OCI-LY1 (cell line): ENCODE results near the gene KLHDC4.

Source experiments
- H2AFZ ChIP-seq: fragments of 200-600 bp; sonication (generic), shearing (Covaris generic); 2 replicates; pipeline ENCODE4 v1.6.0; 2014; ENCODE audit warnings: antibody characterized with exemption, mild to moderate bottlenecking, low read length
- H3F3A ChIP-seq: fragments of 200-600 bp; sonication (generic), shearing (Covaris generic); 2 replicates; pipeline ENCODE4 v1.6.0; 2014; ENCODE audit warnings: mild to moderate bottlenecking, antibody characterized with exemption, low read length, moderate library complexity; ENCODE audit not compliant: insufficient read depth
- H3K27ac ChIP-seq: fragments of 200-600 bp; sonication (generic); 2 replicates; pipeline ENCODE4 v1.5.1; 2014; ENCODE audit warnings: low read length, mixed run types, mild to moderate bottlenecking, low read depth; ENCODE audit not compliant: poor library complexity, severe bottlenecking
- H3K27me3 ChIP-seq: fragments of 200-600 bp; sonication (generic); 2 replicates; pipeline ENCODE4 v1.6.0; 2014; ENCODE audit warnings: antibody characterized with exemption, mild to moderate bottlenecking, low read length, moderate library complexity; ENCODE audit not compliant: insufficient read depth
- H3K36me3 ChIP-seq: fragments of 200-600 bp; sonication (generic); 2 replicates; pipeline ENCODE4 v1.6.1; 2014; ENCODE audit warnings: mild to moderate bottlenecking, antibody characterized with exemption, low read length, moderate library complexity, mixed read lengths; ENCODE audit not compliant: insufficient read depth
- H3K4me1 ChIP-seq: fragments of 200-600 bp; sonication (generic); 2 replicates; pipeline ENCODE4 v1.5.1; 2014; ENCODE audit warnings: mild to moderate bottlenecking, low read length, moderate library complexity; ENCODE audit not compliant: insufficient read depth, severe bottlenecking
- H3K4me2 ChIP-seq: fragments of 200-600 bp; sonication (generic), shearing (Covaris generic); 2 replicates; pipeline ENCODE4 v1.6.1; 2014; ENCODE audit warnings: low read length
- H3K4me3 ChIP-seq: fragments of 200-600 bp; sonication (generic); 2 replicates; pipeline ENCODE4 v1.5.1; 2014; ENCODE audit warnings: low read length, low read depth, mild to moderate bottlenecking, mixed read lengths; ENCODE audit not compliant: poor library complexity, severe bottlenecking
- H3K79me2 ChIP-seq: fragments of 200-600 bp; shearing (Covaris generic); 2 replicates; pipeline ENCODE4 v1.6.1; 2016; ENCODE audit warnings: mixed run types, low read length, mixed read lengths; ENCODE audit not compliant: insufficient read depth
- H3K9ac ChIP-seq: fragments of 200-600 bp; sonication (generic), shearing (Covaris generic); 2 replicates; pipeline ENCODE4 v1.6.1; 2014; ENCODE audit warnings: mild to moderate bottlenecking, low read length, mixed read lengths
- H3K9me2 ChIP-seq: fragments of 200-600 bp; sonication (generic), shearing (Covaris generic); 2 replicates; pipeline ENCODE4 v1.6.1; 2014; ENCODE audit warnings: low read depth, mild to moderate bottlenecking, low read length, mixed read lengths
- H3K9me3 ChIP-seq: fragments of 200-600 bp; shearing (Covaris generic); 2 replicates; pipeline ENCODE4 v1.6.1; 2014; ENCODE audit warnings: low read length, mixed read lengths
- H4K20me1 ChIP-seq: fragments of 200-600 bp; sonication (generic), shearing (Covaris generic); 2 replicates; pipeline ENCODE4 v1.6.0; 2016; ENCODE audit warnings: mild to moderate bottlenecking, low read length; ENCODE audit not compliant: insufficient read depth
- CTCF ChIP-seq: fragments of 200-600 bp; sonication (generic), shearing (Covaris generic); IDR thresholded peaks from 2 replicates; pipeline ENCODE4 v1.5.1; 2017; ENCODE audit warnings: mild to moderate bottlenecking, antibody characterized with exemption, low read length, moderate library complexity, mixed read lengths
- EZH2 ChIP-seq: fragments of 200-600 bp; sonication (generic), shearing (Covaris generic); IDR thresholded peaks from 2 replicates; pipeline ENCODE4 v1.8.0; 2017; ENCODE audit warnings: borderline replicate concordance, mixed run types, mild to moderate bottlenecking, antibody characterized with exemption, low read length, moderate library complexity, mixed read lengths

Gene KLHDC4

DNA sequence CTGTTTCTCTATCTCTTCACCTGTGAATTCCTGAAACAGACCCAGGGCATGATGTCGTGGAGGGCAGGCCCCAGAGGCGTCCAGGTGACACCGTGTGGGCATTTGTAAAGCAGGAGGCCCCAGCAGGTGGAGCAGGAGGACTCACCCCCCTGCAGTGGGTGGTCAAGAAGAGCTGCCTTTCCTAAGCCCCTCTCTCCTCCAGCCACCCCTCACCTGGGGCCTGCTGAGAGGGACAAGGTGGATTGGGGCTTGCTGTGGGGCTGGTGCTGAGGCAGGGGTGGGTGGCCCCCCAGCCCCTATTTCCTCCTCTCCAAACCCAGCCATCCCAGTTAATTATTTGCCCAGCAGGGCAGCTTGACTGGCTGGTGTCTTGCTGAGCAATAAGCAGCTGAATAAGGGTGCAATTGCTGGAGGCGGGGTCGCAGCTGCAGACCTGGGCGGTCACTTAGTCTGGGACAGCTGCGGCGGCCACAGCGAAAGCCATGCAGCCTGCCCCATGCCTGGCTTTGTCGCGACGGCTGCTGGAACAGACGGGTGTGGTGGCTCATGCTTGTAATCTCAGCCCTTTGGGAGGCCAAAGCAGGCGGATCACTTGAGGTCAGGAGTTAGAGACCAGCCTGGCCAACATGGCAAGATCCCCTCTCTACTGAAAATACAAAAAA is 107.1 kb downstream of the KLHDC4 start:
- Histone ChIP-seq H3K9me2 (no peaks in the 10 kb centered on the region), H2AFZ (no peak overlapping the region), H4K20me1 (no peaks in the 10 kb centered on the region), H3K27ac (no peak overlapping the region), H3K4me1 (no peaks in the 10 kb centered on the region), H3K79me2 (no peaks in the 10 kb centered on the region), H3F3A (no peaks in the 10 kb centered on the region), H3K9me3 (no peaks in the 10 kb centered on the region), H3K27me3 (peaks cover 9% of the 10 kb centered on the region; the same call in 1 of the 2 replicates), H3K36me3 (no peaks in the 10 kb centered on the region), H3K4me2 (no peak overlapping the region), H3K4me3 (no peak overlapping the region), H3K9ac (no peak overlapping the region)
- TF ChIP-seq EZH2 (no peak), CTCF (no peak)
